Gastroesophageal sphincter (tissue), 4 donors: ENCODE data around the gene ZER1. TPM values are rescaled to one million over a fixed set of nuclear protein-coding genes. Genes with fewer than 3 reads are reported as not detected.
A peak's percentile ranks its signal among the peaks of the same experiment; 100 is the strongest.
"Not testable (repeated sequence)": the region's sequence is repeated elsewhere in the genome, so short reads cannot be mapped to it uniquely, and the experiment has no call there.

ENCODE experiments used
- ATAC-seq: fragments of 150-250 bp; one replicate; pipeline ENCODE4 v1.9.1; 2016; ENCODE audit warnings: mild to moderate bottlenecking, moderate library complexity
- H3K27ac ChIP-seq, 4 donors: fragments of 200-600 bp; sonication (generic) in 3 of 4; 1 replicate in 3 of 4; 2 replicates in 1 of 4; pipeline ENCODE4 v1.5.1; 2016 to 2019
- H3K27me3 ChIP-seq: fragments of 200-600 bp; sonication (generic); one replicate; pipeline ENCODE4 v1.5.1; 2019
- H3K36me3 ChIP-seq, 2 donors: fragments of 200-600 bp; sonication (generic); one replicate each; pipeline ENCODE4 v1.5.1; 2019; ENCODE audit warnings: control low read depth in 1 of 2
- H3K4me1 ChIP-seq, 3 donors: fragments of 200-600 bp; sonication (generic); 1 replicate in 2 of 3; 2 replicates in 1 of 3; pipeline ENCODE4 v1.5.1; 2016 to 2019; ENCODE audit warnings: control low read depth in 2 of 3
- H3K4me3 ChIP-seq, 2 donors: fragments of 200-600 bp; sonication (generic); one replicate each; pipeline ENCODE4 v1.5.1; 2019; ENCODE audit warnings: mild to moderate bottlenecking in 1 of 2, moderate library complexity in 1 of 2
- H3K9me3 ChIP-seq, 3 donors: fragments of 200-600 bp; sonication (generic); one replicate each; pipeline ENCODE4 v1.5.1; 2017 to 2019; ENCODE audit warnings: control low read depth in 2 of 3
- CTCF ChIP-seq, 4 experiments: fragments of 200-600 bp in 2 of 4; fragments of 450-650 bp in 2 of 4; sonication (generic) in 1 of 4; IDR thresholded peaks; one replicate each; pipeline ENCODE4 v1.5.1; 2017 to 2019; ENCODE audit warnings: antibody characterized with exemption in 4 of 4, mild to moderate bottlenecking in 2 of 4, moderate library complexity in 2 of 4
- EP300 ChIP-seq: sonication (generic); formaldehyde crosslinking; IDR thresholded peaks from one replicate; pipeline ENCODE4 v1.6.1; 2017; ENCODE audit warnings: antibody characterized with exemption, mild to moderate bottlenecking
- POLR2A ChIP-seq, 2 donors: fragments of 450-650 bp; IDR thresholded peaks; one replicate each; pipeline ENCODE4 v1.6.1; 2017; ENCODE audit warnings: antibody characterized with exemption in 2 of 2, mild to moderate bottlenecking in 2 of 2, moderate library complexity in 1 of 2
- POLR2AphosphoS5 ChIP-seq: sonication (generic); formaldehyde crosslinking; IDR thresholded peaks from one replicate; pipeline ENCODE4 v1.6.1; 2017; ENCODE audit warnings: antibody characterized with exemption
- WGBS, 2 donors: methylation state at CpG; one replicate each; pipeline ENCODE4 v1.1.5; 2018; ENCODE audit warnings: low coverage in 1 of 2; 5-methylcytosine and 5-hydroxymethylcytosine counted together
- total RNA-seq, 4 donors: library from RNA; depleted of rRNA; stranded (reverse); fragments of >200 nt; gene quantifications; one replicate each; pipeline ENCODE4 v1.1.0, GENCODE V29; 2016

Gene ZER1
- total RNA-seq, 4 donors from 2014 or later, result 55.1 to 104 (median 60.2) TPM

- Histone ChIP-seq H3K27ac (peak within 1 kb of the TSS; percentile 63 to 91 (median 88)), H3K27me3 (no peaks in the 10 kb centered on the region), H3K4me1 (peaks cover 0 to 37% (median 9%) of the 10 kb centered on the region in 3 donors), H3K4me3 (peak within 1 kb of the TSS; percentile 86 to 87), H3K9me3 (no peaks in the 10 kb centered on the region), H3K36me3 (peaks cover 0 to 26% of the 10 kb centered on the region in 2 donors)
- ATAC-seq, result peak; percentile 97
- TF ChIP-seq CTCF (IDR thresholded peaks at IDR 0.05) (peak in 1 of 4 experiments; percentile 26), POLR2AphosphoS5 (peak; percentile 62), POLR2A (IDR thresholded peaks at IDR 0.05) (peak; percentile 74 to 78), EP300 (no peak)
- WGBS, 2 donors, result 2 to 35% methylated on average over 8 to 11 of the region's 64 CpGs
These were observed 15.2 kb upstream of the ZER1 start, which contains the start of gene TBC1D13 for GRCh38 chr9:128786681-128787601. Gene TBC1D13, plus strand, starts transcription at chr9:128787253. Its CDS starts 101 bp downstream, at chr9:128787354.

- Histone ChIP-seq H3K36me3 (peaks cover 0 to 11% of the 10 kb centered on the region in 2 donors), H3K4me3 (no peak overlapping the region), H3K27ac (no peak overlapping the region), H3K9me3 (peaks cover 0 to 3% (median 0%) of the 10 kb centered on the region in 3 donors), H3K27me3 (no peaks in the 10 kb centered on the region), H3K4me1 (peaks cover 0 to 37% (median 9%) of the 10 kb centered on the region in 3 donors)
- no peak for TF ChIP-seq EP300
- no peak for TF ChIP-seq CTCF (IDR thresholded peaks at IDR 0.05)
- no peak for TF ChIP-seq POLR2A (IDR thresholded peaks at IDR 0.05)
- TF ChIP-seq POLR2AphosphoS5, result no peak
- 92 to 95% methylated on average over 6 of the region's 6 CpGs for WGBS, 2 donors
- no peak for ATAC-seq
These were observed 13.7 kb upstream of the ZER1 start for GRCh38 chr9:128785427-128785826.

GRCh38 chr9:128782669-128783068 lies 10.9 kb upstream of the ZER1 start:
- no peak for ATAC-seq

GRCh38 chr9:128781187-128782070 lies 9.7 kb upstream of the ZER1 start:
- no peak overlapping the region for H3K4me3 ChIP-seq
- no peak for ATAC-seq
- TF ChIP-seq POLR2AphosphoS5, result no peak
- TF ChIP-seq CTCF (IDR thresholded peaks at IDR 0.05), result no peak
- TF ChIP-seq POLR2A (IDR thresholded peaks at IDR 0.05), result no peak
- no peak for TF ChIP-seq EP300
- no peak overlapping the region for H3K27ac ChIP-seq
- H3K27me3 ChIP-seq, result no peaks in the 10 kb centered on the region
- peaks cover 0 to 3% (median 0%) of the 10 kb centered on the region in 3 donors for H3K9me3 ChIP-seq
- H3K36me3 ChIP-seq, result no peaks in the 10 kb centered on the region
- 75 to 80% methylated on average over 7 of the region's 7 CpGs for WGBS, 2 donors
- H3K4me1 ChIP-seq, result peaks cover 0 to 14% (median 0%) of the 10 kb centered on the region in 3 donors

More at GRCh38 chr9:128782669-128783068, 10.9 kb upstream of the ZER1 start:
- Histone ChIP-seq H3K4me1 (peaks cover 0 to 20% (median 0%) of the 10 kb centered on the region in 3 donors), H3K36me3 (no peaks in the 10 kb centered on the region), H3K4me3 (no peak overlapping the region), H3K27ac (no peak overlapping the region), H3K9me3 (peaks cover 0 to 3% (median 0%) of the 10 kb centered on the region in 3 donors), H3K27me3 (no peaks in the 10 kb centered on the region)
- TF ChIP-seq EP300 (no peak), POLR2AphosphoS5 (no peak), POLR2A (IDR thresholded peaks at IDR 0.05) (no peak)
- WGBS, 2 donors, result 88% methylated on average over 1 of the region's 1 CpG; no CpG with 5 or more reads in 1 of the 2 donors

- no CpG with 5 or more reads among the region's 27 CpGs for WGBS, 2 donors
- H3K36me3 ChIP-seq, H3K4me3 ChIP-seq: not testable (repeated sequence)
These were observed 8.4 kb upstream of the ZER1 start for GRCh38 chr9:128780093-128780492.

More at GRCh38 chr9:128780093-128780492, 8.4 kb upstream of the ZER1 start:
- not testable (repeated sequence) for H3K9me3 ChIP-seq, H3K27ac ChIP-seq, H3K27me3 ChIP-seq, ATAC-seq
- H3K4me1 ChIP-seq, result peaks cover 0 to 10% (median 0%) of the 10 kb centered on the region in 3 donors
